WERI-Rb-1 (cell line): ENCODE data around the gene GOLT1A.

ENCODE experiments used
- DNase-seq: peaks from one replicate; pipeline ENCODE4 v3.0.0-alpha.2; 2020
- H3K27ac ChIP-seq: fragments of 250-450 bp; sonication (Bioruptor Pico); 2 replicates; pipeline ENCODE4 v1.5.1; 2020; ENCODE audit warnings: mild to moderate bottlenecking, moderate library complexity
- H3K27me3 ChIP-seq: fragments of 250-450 bp; sonication (Bioruptor Pico); 2 replicates; pipeline ENCODE4 v1.5.1; 2021; ENCODE audit warnings: mild to moderate bottlenecking, low read depth, moderate library complexity; ENCODE audit not compliant: insufficient read depth, severe bottlenecking
- H3K36me3 ChIP-seq: fragments of 250-450 bp; sonication (Bioruptor Pico); 2 replicates; pipeline ENCODE4 v1.5.1; 2020; ENCODE audit warnings: mild to moderate bottlenecking, moderate library complexity
- H3K4me3 ChIP-seq: 2 replicates; pipeline ENCODE4 v1.5.1; 2011; ENCODE audit warnings: low read depth, mild to moderate bottlenecking, control low read depth, low read length
- H3K9me3 ChIP-seq: fragments of 250-450 bp; sonication (Bioruptor Pico); 2 replicates; pipeline ENCODE4 v1.5.1; 2021; ENCODE audit warnings: mild to moderate bottlenecking, moderate library complexity; ENCODE audit not compliant: severe bottlenecking
- TF ChIP-seq, protein P1 (sequence below): IDR thresholded peaks from 2 replicates; pipeline ENCODE4 v1.5.1; 2011; ENCODE audit warnings: low read depth, mild to moderate bottlenecking, control low read depth, inconsistent platforms, low read length

Gene GOLT1A

DNA sequence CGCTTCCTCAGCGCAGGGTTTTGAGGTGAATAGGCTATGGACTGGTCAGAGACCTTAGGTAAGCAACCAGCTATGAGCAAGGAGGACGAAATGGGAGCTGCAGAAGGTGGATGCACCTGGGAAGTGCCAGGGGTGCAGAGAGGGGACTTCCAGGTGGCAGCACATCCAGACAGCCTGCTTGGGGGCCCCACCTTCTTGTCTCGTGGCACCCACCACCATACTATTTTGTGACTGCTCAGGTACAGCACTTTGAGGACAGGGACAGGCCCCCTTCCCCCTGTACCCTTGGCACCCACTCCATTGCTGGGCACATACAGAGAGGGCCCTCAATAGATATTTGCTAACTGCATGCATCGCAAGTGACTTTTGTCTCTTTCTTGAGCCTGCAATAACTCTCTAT, 16.7 kb downstream of the GOLT1A start:
- no peak for DNase-seq
- H3K9me3 ChIP-seq: no peaks in the 10 kb centered on the region
- TF ChIP-seq, protein P1, sequence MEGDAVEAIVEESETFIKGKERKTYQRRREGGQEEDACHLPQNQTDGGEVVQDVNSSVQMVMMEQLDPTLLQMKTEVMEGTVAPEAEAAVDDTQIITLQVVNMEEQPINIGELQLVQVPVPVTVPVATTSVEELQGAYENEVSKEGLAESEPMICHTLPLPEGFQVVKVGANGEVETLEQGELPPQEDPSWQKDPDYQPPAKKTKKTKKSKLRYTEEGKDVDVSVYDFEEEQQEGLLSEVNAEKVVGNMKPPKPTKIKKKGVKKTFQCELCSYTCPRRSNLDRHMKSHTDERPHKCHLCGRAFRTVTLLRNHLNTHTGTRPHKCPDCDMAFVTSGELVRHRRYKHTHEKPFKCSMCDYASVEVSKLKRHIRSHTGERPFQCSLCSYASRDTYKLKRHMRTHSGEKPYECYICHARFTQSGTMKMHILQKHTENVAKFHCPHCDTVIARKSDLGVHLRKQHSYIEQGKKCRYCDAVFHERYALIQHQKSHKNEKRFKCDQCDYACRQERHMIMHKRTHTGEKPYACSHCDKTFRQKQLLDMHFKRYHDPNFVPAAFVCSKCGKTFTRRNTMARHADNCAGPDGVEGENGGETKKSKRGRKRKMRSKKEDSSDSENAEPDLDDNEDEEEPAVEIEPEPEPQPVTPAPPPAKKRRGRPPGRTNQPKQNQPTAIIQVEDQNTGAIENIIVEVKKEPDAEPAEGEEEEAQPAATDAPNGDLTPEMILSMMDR: no peak
- no peak overlapping the region for H3K27ac ChIP-seq
- H3K27me3 ChIP-seq: no peaks in the 10 kb centered on the region
- H3K4me3 ChIP-seq: no peak overlapping the region
- H3K36me3 ChIP-seq: no peaks in the 10 kb centered on the region

DNA sequence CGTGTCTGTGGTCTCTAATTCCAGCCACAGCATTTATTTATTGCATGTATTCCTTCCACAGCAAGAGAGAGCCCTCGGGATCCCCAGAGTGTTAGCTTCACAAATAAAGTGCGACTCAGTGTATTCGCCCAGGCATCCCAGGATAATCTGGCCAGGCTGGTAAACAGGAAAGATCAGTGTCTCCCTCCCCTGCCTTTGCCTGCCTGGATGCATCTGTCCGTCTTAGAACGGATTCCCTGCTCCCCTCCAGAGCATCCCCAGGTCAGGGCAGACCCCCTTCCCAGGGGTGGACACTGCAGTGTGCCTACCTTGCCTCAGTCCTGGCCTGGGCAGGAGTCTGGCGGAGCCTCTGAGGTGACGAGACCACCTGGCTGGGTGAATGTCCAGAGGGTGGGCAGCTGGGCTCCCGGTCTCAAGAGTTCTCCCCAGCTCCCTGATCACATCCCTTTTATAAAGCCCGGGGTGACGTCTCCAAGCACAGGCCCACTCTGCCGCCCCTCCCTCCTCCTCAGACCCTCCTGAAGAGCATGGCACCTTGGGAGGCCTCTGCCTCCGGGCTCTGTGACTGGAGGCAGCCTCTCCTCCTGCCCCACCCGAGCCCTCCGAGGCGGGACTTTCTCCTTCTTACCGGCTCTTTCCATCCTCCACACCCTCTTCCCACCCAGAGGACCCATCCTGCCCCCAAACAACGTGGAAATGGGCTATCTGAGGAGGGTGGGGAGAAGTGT, 17.6 kb downstream of the GOLT1A start, which contains the start of gene KISS1:
Gene KISS1 (minus strand): TSS at position 424 of the 728 bp plus-strand sequence. CDS start 3,615 bp downstream, outside the sequence.
- peak within 1 kb of the TSS; percentile 0; the same call in 1 of the 2 replicates for H3K27ac ChIP-seq
- H3K4me3 ChIP-seq: no peak within 1 kb of the TSS

DNA sequence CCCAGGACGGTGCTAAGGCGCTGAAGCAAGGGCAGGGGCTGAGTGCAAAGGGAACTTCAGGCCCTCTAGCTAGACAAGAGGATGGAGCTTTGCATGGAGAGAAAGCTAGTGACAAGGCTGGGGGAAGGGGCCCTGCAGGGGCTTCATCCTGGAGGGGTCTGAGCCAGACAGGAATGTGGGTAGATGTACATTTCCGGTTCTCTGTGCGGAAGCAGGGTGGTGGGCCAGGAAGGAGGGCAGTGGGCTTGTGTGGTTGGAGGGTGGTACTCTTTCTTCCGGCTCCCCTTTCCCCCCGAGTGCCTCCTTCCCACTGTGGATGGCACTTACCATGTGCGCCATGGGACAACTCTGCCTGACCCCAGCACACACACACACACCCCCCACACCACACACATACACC, 19.0 kb downstream of the GOLT1A start:
- Histone ChIP-seq H3K27ac (no peak overlapping the region), H3K4me3 (no peak overlapping the region), H3K36me3 (no peaks in the 10 kb centered on the region), H3K27me3 (no peaks in the 10 kb centered on the region), H3K9me3 (no peaks in the 10 kb centered on the region)
- TF ChIP-seq, protein P1: no peak
- no peak for DNase-seq

More for the DNA sequence above, 17.6 kb downstream of the GOLT1A start, which contains the start of gene KISS1:
- TF ChIP-seq, protein P1: no peak
- no peaks in the 10 kb centered on the region for H3K9me3 ChIP-seq
- peak; percentile 79 for DNase-seq
- H3K36me3 ChIP-seq: no peaks in the 10 kb centered on the region
- H3K27me3 ChIP-seq: no peaks in the 10 kb centered on the region

DNA sequence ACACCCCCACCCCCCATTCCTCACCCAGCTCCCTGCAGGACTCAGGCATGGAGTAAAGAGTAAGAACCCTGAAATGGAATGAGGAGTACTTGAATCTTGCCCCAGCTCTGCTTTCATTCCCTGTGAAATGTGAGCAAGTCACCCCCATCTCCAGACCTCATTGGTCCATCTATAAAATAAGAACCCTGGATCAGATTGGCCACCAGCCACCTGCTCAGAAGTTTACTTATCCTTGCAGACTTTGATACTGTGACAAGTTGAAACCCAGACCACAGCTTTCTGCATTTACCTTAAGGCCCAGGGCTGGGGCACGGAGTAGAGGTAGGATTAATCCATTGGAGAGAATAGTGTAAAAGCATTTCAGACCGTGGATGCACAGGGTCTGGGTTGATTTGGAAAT, 19.7 kb downstream of the GOLT1A start:
- H3K36me3 ChIP-seq: no peaks in the 10 kb centered on the region
- no peak overlapping the region for H3K4me3 ChIP-seq
- H3K27ac ChIP-seq: no peak overlapping the region
- no peaks in the 10 kb centered on the region for H3K27me3 ChIP-seq
- TF ChIP-seq, protein P1: no peak
- peak; percentile 53 for DNase-seq
- no peaks in the 10 kb centered on the region for H3K9me3 ChIP-seq

DNA sequence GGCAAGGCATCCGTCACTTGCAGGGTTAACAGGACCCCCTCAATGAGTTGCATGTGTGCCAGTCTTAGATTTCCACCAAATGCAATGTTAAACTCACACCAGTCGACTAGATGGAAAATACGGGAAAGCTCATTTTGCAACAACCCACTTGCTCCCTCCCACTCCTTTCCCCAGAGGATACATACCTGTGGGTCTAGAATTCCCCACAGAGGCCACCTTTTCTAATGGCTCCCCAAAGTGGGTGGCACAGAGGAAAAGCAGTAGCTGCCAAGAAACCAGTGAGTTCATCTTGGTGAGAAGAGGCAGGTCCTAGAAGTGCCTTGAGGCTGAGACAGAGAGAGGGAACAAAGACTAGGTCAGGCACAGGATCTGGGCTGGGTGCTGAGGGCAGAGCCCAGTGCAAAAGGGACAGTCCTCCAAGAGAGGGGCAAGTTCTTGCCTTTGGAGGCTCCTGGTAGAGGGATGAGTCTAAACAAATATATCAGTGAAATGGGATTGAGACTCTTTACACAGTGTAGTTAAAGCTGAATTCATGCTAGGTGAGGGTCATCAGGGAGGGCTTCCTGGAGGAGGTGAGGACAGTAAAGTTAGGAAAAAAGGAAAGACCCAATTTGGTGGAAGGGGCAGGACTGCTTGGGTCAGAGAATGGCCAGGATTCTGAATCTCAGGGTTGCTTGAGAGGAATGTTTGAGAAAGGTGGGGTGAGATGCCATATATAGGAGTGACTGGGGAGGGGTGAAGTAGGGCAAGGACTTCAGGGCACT, 21.0 kb downstream of the GOLT1A start:
- Histone ChIP-seq H3K36me3 (no peaks in the 10 kb centered on the region), H3K27me3 (no peaks in the 10 kb centered on the region), H3K4me3 (no peak overlapping the region), H3K9me3 (no peaks in the 10 kb centered on the region), H3K27ac (no peak overlapping the region)
- TF ChIP-seq, protein P1: no peak
- DNase-seq: no peak
